Measurements from ENCODE around the gene ATP11A. TPM values are rescaled to one million over a fixed set of nuclear protein-coding genes. Genes with fewer than 3 reads are reported as not detected.

ATP11A gene
- total and polyA plus RNA-seq, 10 donors: 2.7 to 91.3 (median 59.1) TPM

- no peak overlapping the region for H3K4me3 ChIP-seq
- H3K36me3 ChIP-seq: no peaks in the 10 kb centered on the region
- no peak for DNase-seq
- TF ChIP-seq POLR2A (IDR thresholded peaks at IDR 0.05) (no peak), CTCF (IDR thresholded peaks at IDR 0.05 in 8 of 11, conservative IDR thresholded peaks at IDR 0.05 in 3 of 11) (no peak), POLR2AphosphoS5 (IDR thresholded peaks at IDR 0.05) (no peak)
- peaks cover 0 to 6% (median 0%) of the 10 kb centered on the region in 8 donors for H3K9me3 ChIP-seq
- intact Hi-C loops (cut with DNase I; ENCODE audit: low total_unique reads): no loop called here
- H3K27ac ChIP-seq: no peak overlapping the region
- 88 to 92% (median 91%) methylated on average over 2 of the region's 2 CpGs for WGBS, 5 donors
- peaks cover 0 to 19% (median 5%) of the 10 kb centered on the region in 7 donors for H3K27me3 ChIP-seq (replicated peaks in 1 of 7)
- H3K4me1 ChIP-seq: peaks cover 4 to 9% (median 7%) of the 10 kb centered on the region in 6 donors
These were observed 234.5 kb downstream of the ATP11A start for GRCh38 chr13:112924365-112924764.

GRCh38 chr13:112926003-112926402 lies 236.2 kb downstream of the ATP11A start:
- no peak overlapping the region for H3K27ac ChIP-seq
- WGBS, 5 donors: 91 to 97% (median 95%) methylated on average over 15 of the region's 15 CpGs
- no peak for TF ChIP-seq CTCF (IDR thresholded peaks at IDR 0.05 in 8 of 11, conservative IDR thresholded peaks at IDR 0.05 in 3 of 11)
- no peak for TF ChIP-seq POLR2AphosphoS5 (IDR thresholded peaks at IDR 0.05)
- TF ChIP-seq POLR2A (IDR thresholded peaks at IDR 0.05): no peak

GRCh38 chr13:112926993-112927392 lies 237.2 kb downstream of the ATP11A start:
- TF ChIP-seq POLR2A (IDR thresholded peaks at IDR 0.05): no peak
- no peak for TF ChIP-seq POLR2AphosphoS5 (IDR thresholded peaks at IDR 0.05)
- TF ChIP-seq CTCF (IDR thresholded peaks at IDR 0.05 in 8 of 11, conservative IDR thresholded peaks at IDR 0.05 in 3 of 11): no peak
- Histone ChIP-seq H3K36me3 (no peaks in the 10 kb centered on the region), H3K27me3 (replicated peaks in 1 of 7) (peaks cover 0 to 36% (median 14%) of the 10 kb centered on the region in 7 donors), H3K4me3 (no peak overlapping the region), H3K27ac (no peak overlapping the region), H3K9me3 (peaks cover 0 to 6% (median 0%) of the 10 kb centered on the region in 8 donors), H3K4me1 (peaks cover 6 to 23% (median 14%) of the 10 kb centered on the region in 6 donors)
- WGBS, 5 donors: 52 to 81% (median 72%) methylated on average over 5 of the region's 5 CpGs
- DNase-seq: no peak
- intact Hi-C loops (cut with DNase I; ENCODE audit: low total_unique reads): no loop called here

More at GRCh38 chr13:112926003-112926402, 236.2 kb downstream of the ATP11A start:
- no peak overlapping the region for H3K4me3 ChIP-seq
- peaks cover 0 to 26% (median 13%) of the 10 kb centered on the region in 7 donors for H3K27me3 ChIP-seq (replicated peaks in 1 of 7)
- intact Hi-C loops (cut with DNase I; ENCODE audit: low total_unique reads): no loop called here
- no peaks in the 10 kb centered on the region for H3K36me3 ChIP-seq
- peaks cover 0 to 6% (median 0%) of the 10 kb centered on the region in 8 donors for H3K9me3 ChIP-seq
- DNase-seq: no peak
- H3K4me1 ChIP-seq: peaks cover 6 to 17% (median 14%) of the 10 kb centered on the region in 6 donors

GRCh38 chr13:112928020-112928971 lies 238.5 kb downstream of the ATP11A start:
- WGBS, 5 donors: 73 to 80% (median 76%) methylated on average over 21 of the region's 21 CpGs
- TF ChIP-seq CTCF (IDR thresholded peaks at IDR 0.05 in 8 of 11, conservative IDR thresholded peaks at IDR 0.05 in 3 of 11) (no peak), POLR2AphosphoS5 (IDR thresholded peaks at IDR 0.05) (no peak), POLR2A (IDR thresholded peaks at IDR 0.05) (no peak)
- Histone ChIP-seq H3K27me3 (replicated peaks in 1 of 7) (peaks cover 0 to 46% (median 14%) of the 10 kb centered on the region in 7 donors), H3K9me3 (peaks cover 0 to 6% (median 0%) of the 10 kb centered on the region in 8 donors), H3K27ac (no peak overlapping the region), H3K36me3 (no peaks in the 10 kb centered on the region), H3K4me3 (no peak overlapping the region), H3K4me1 (peaks cover 6 to 23% (median 14%) of the 10 kb centered on the region in 6 donors)
- no peak for DNase-seq
- intact Hi-C loops (cut with DNase I; ENCODE audit: low total_unique reads): no loop called here
